NCI-H2171 treated with DMSO at 0.1 percent for 48 hours (cell line): ENCODE data around the gene CLHC1.
A peak's percentile ranks its signal among the peaks of the same experiment; 100 is the strongest.
"Not testable (repeated sequence)": the region's sequence is repeated elsewhere in the genome, so short reads cannot be mapped to it uniquely, and the experiment has no call there.

Experiments
- DNase-seq: peaks from one replicate; lab custom pipeline; 2025; lab: John Stamatoyannopoulos, UW

CLHC1 gene

DNA sequence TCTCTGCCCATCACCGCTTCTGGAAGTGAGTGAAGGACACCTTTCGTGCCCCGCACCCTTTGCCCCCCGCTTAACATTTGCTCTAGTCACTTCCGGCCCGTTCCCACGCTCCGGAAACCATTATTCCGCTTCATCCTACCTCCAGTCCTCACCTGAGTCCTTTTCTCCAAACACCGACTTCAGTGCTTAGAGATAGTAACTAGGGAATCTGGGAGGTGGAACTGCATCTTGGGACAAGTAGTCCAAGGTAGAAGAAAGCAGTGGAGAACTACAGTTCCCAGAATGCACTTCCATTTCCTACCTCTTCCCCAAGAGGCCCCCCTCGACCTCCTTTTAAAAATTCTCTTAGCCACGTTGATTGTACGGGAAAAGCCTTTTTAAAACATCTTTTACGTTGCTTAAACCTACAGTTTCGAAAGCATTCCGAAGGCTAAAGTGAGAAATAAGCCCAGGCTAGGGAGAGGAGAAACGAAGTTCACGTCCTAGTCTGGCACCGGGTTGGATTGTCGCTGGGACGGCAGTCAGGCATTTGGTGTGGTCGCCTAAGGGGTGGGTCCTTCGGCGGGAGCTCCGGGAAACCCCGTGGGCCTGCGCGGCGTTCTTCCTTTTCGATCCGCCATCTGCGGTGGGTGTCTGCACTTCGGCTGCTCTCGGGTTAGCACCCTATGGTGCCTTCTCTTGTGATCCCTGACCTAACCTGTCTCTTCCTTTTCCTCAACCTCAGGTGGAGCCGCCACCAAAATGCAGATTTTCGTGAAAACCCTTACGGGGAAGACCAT lies at the start of gene CLHC1, which contains the start of gene RPS27A:
Gene CLHC1, minus strand, starts transcription at position 210 of the 779 bp plus-strand sequence. CDS start 9,882 bp downstream, outside the sequence.
Gene RPS27A, plus strand, starts transcription at position 605 of the 779 bp plus-strand sequence. Its CDS starts 137 bp downstream, at position 742.
- DNase-seq: peak; percentile 100

DNA sequence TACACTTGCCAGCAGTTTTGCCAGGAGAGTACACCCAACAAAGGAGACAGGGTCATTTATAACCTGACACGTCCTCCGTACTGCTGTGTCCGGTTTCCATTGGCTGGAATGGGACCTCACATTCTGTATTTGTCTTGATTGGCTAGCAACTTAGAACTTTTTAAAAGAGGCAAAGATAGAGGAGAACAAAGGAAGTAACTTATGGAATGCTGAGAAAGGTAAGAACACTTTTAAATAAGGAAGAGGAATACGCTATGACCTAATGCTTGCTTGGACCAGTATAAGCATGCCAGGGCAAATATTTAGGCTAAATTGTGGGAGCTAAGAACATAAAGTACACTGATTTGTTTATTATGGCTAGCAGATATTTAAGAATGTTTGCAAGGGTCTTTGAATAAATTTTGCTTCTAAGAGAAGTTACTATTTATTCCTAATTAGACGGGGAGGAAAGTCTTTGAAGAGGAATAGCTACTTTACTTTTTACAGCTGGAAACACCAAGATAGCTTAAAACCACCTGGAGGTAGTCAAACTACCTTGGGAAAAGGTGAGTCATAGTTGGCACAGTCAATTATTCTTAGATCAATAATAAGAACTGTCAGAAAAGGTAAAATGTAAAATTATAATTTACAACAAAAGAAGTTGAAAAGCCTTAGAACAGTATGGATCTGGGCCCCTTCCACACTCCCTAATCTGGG lies 48.9 kb upstream of the CLHC1 start:
- DNase-seq: not testable (repeated sequence)

DNA sequence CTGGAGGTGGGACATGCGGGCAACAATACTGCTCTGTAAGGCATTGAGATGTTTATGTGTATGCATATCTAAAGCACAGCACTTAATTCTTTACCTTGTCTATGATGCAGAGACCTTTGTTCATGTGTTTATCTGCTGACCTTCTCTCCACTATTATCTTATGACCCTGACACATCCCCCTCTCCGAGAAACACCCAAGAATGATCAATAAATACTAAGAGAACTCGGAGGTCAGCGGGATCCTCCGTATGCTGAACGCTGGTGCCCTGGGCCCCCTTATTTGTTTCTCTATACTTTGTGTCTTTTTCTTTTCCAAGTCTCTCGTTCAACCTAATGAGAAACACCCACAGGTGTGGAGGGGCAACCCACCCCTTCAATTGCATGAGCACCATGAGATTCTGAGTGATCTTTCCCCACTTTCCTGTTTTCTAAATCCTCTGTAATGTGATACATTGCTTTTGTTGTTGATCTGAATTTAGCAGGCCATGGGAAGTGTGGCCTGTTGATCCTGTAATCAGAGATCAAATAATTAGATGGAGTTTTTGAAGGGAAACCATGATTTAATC lies 47.8 kb upstream of the CLHC1 start:
- not testable (repeated sequence) for DNase-seq

DNA sequence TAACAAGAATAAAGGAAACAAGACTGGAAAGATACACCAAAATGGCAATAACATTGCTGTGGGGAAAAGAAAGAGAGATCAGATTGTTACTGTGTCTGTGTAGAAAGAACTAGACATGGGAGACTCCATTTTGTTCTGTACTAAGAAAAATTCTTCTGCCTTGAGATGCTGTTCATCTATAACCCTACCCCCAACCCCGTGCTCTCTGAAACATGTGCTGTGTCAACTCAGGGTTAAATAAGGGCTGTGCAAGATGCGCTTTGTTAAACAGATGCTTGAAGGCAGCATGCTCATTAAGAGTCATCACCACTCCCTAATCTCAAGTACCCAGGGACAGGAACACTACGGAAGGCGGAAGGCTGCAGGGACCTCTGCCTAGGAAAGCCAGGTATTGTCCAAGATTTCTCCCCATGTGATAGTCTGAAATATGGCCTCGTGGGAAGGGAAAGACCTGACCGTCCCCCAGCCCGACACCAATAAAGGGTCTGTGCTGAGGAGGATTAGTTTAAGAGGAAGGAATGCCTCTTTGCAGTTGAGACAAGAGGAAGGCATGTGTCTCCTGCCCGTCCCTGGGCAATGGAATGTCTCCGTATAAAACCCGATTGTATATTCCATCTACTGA lies 47.2 kb upstream of the CLHC1 start:
- DNase-seq: not testable (repeated sequence)

DNA sequence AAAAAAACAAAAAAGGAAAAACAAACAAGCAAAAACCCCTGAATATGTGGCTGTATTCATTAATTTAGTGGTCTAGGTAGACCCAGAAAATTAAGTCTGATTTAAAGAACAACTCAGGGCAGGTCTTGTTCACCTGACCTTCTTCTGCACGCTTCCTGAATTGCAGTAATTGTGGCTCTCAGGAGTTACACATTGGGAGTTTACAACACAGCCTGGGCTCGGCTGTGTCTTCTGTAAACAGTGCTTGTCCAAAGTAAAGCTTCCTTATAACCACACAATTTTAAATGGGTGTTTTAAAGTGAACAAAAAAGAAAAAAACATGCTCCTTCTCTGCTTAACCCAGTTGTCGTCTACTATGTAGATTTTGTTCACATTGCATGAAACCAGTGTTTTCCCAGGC lies 45.2 kb upstream of the CLHC1 start:
- no peak for DNase-seq

DNA sequence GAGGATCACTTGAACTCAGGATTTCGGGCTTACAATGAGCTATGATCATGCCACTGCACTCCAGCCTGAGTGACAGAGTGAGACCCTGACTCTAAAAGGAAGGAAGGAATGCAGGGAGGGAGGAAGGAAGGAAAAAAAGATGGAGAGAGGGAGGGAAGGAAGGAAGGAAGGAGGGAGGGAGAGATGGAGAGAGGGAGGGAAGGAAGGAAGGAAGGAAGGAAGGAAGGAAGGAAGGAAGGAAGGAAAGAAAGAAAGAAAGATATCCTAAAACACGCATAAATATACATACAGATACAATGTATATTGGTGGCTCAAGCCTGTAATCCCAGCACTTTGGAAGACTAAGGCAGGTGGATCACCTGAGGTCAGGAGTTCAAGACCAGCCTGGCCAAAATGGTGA lies 42.3 kb upstream of the CLHC1 start:
- not testable (repeated sequence) for DNase-seq

DNA sequence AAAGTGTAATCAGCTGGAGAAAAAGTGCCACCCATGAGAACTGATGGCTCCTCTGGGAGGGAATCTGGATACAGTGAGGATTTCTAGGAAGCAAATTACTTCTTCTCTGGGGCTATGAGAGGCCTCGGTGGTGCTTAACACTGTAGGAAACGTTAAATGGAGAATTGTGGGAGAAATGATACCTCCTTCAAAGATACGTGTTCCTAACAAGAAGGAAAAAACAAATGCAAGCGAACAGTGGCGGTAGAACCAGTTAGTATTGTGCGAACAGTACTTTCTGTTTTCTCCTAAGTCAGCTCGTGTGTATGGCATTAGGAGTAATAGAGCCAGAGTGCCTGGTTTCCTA lies 37.5 kb upstream of the CLHC1 start:
- DNase-seq: no peak

DNA sequence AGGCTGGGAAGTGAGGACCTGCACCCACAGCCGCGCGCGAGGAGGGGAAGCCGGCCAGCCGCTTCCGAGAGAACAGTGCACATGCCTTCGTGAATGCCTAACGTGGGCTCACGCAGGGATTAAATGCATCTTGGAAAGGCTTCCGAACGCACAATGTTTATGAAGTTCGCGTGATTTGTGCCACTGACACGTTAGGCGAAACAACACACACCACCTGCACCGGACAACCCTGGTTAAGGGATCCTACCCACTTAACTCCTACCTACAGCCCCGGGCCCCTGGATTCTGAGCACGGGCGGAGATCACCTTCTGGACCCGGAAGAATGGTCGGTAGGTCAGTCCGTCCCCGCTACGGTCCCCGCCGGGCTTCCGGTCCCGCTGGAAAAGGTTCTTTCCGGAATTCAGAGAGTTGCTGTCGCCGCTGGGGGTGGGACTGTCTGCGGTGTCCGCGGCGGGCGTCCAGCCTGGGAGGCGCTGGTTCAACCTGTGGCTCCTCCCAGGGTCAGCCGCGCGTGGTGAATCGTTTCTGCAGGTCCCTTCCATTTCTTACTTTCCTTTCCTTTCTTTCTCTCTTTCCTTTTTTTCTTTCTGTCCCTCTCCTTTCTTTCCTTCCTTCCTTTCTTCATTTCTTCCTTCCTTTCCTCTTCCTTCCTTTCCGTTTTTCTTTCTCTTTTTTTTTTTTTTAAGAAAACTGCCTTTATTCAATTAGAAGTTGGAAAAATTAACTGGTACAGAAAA lies 37.0 kb upstream of the CLHC1 start, which contains the start of gene MTIF2:
Gene MTIF2, minus strand, starts transcription at position 325 of the 738 bp plus-strand sequence. CDS start 5,373 bp downstream, outside the sequence.
- peak; percentile 95 for DNase-seq

DNA sequence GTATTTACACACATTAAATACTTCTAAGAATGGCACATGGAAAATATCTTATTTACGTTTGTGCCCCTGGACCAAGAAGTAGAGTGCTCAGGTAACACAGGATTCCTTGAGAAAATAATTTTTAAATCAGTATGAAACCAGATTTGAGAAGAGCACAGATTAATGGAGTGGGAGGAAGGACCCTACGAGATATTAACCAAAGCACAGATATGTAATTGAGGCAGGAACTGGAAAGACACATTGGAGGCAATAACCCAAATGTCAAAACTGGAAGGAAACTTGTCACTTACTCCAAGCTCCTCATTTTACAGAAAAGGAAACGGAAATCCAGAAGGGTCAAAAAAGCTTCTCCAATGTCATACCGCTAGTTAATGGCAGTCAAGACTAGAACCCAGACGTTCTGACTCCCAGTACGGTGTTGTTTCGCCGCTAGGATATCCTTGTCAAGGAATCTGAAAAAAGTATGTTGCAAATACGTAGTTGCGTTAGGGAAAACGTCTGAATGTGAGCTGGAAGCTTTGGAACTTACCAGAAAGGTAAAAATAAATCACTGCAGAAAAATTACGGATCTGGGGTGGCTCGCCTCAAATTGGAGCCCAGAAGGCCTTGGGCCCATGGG lies 36.3 kb upstream of the CLHC1 start:
- peak; percentile 67 for DNase-seq

DNA sequence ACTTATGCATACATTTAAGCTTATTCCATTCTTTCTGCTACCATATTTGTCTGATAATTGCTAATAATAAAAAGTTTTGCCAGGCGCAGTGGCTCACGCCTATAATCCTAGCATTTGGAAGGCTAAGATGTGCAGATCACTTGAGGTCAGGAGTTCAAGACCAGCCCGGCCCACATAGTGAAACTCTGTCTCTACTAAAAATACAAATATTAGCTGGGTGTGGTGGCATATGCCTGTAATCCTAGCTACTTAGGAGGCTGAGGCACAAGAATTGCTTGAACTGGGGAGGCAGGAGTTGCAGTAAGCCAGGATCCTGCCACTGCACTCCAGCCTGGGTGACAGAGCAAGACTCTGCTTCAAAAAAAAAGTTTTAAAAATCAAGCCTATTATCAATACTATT lies 27.5 kb upstream of the CLHC1 start:
- DNase-seq: not testable (repeated sequence)

DNA sequence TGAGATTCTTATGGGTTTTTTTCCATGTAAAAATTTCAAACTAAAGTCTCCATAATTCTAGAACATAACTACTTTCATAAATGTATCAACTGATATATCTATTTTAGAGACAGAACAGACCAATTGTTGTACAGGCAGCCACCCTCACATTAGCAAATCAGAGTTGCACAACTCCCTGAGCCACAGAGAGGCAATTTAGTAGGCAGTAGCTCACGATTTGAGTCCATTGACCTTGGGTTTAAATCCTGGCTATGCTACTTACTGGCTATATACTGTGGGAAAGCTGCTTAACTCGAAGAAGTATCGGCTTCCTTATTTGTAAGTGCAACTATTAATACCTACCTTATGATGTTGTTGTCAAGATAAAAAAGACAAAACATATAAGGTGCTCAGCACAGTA lies 20.7 kb upstream of the CLHC1 start:
- no peak for DNase-seq

DNA sequence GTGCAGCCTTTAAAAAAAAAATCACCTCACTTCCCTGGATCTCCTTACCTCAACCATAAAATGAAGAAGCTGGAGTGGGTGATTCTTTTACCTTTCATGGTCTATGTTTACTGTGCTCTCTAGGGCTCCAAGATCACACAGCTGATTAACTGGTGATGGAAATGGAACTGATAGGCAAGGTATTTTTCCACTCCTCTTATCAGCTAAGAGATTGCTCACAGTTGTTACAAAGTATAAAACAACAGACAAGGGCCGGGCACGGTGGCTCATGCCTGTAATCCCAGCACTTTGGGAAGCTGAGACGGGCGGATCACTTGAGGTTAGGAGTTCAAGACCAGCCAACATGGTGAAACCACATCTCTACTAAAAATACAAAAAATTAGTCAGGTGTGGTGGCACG lies 14.9 kb upstream of the CLHC1 start:
- DNase-seq: no peak

DNA sequence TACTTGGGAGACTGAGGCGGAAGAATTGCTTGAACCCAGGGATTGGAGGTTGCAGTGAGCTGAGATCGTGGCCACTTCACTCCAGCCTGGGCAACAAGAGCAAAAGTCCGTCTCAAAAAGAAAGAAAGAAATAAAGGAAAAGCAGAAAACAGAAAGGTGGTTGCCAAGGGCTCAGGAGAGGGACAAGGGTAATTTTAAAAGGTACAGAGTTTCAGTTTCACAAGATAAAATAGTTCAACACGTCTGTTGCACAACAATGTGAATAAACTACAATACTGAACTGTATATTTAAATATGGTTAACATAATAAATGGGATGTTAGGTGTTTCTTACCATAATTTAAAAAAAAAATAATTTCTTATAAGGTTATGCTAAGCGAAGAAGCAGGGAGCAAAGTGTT lies 13.3 kb upstream of the CLHC1 start:
- DNase-seq: no peak

DNA sequence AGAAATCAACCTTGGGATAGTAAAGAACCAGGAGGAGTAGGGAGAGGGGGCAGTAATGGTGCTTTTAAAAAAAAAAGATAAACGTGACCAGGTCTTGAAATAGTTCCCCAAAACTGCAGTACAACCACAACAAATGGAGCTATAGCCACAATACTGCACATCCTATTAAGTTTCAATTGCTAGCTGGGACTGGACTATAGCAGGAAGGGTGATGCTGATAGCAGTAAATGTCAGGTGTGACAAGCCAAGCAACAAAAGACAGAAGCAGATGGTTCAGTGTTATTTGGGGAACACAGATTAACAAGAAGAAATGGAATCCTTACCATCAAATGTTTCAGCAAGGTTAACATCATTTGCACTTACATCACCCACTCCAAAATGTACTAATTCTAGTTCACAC lies 10.5 kb upstream of the CLHC1 start:
- peak; percentile 10 for DNase-seq

DNA sequence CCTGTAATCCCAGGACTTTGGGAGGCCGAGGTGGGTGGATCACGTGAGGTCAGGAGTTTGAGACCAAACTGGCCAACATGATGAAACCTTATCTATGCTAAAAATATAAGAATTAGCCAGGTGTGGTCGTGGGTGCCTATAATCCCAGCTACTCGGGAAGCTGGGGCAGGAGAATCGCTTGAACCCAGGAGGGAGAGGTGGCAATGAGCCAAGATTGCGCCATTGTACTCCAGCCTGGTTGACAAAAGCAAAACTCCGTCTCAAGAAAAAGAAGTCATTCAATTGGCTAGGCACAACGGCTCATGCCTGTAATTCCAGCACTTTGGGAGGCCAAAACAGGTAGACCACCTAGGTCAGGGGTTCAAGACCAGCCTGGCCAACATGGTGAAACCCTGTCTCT lies 9.5 kb upstream of the CLHC1 start:
- not testable (repeated sequence) for DNase-seq

DNA sequence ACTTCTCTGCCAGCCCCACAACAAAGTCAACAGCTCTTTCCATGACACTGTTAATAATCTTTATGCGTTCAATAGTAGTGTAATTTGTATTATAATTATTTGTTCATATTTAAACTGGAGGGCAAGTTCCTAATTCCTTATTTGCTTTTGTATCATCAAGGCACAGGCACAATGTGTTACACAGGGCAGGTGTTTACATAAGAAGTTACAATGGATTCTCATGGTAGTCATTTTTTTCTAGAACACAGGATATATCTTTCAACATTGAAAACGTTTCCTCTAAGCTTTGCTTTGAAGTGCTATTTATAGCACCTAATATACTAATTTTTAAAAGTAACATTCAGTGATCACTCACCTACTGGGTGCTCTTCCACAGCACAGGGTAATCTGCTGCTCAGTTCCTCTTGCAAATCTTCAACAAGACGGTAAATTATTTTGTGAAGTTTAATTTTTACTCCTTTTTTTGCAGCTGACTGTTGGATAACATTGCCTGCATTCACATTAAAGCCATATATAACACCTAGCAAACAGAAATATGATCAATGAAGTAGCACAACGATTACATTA lies 7.6 kb upstream of the CLHC1 start:
- DNase-seq: no peak

DNA sequence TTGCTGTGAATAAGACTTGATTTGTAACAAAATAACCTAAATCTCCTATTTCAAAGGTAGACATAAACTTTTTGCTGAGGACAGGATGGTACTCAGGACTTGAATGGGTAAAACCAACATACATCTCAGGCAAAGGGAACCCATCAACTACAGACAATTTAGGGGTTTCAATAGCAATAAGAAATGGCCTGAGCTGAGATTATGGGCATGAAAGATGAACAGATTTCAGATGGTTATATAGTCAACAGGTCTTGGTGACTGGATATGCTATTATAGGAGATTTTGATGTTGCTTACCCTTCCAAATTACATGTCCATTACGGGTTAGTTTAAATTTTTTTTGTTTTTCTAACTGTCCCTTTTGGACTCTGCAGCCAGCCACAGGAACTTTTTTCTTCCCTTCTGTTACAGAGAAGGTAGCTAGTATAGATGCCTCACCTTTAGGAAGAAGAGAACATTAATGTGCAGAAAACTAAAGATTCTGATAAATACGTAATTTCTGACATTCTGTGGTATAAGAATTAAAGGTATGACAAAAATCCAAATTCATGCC lies 5.0 kb upstream of the CLHC1 start:
- DNase-seq: no peak

DNA sequence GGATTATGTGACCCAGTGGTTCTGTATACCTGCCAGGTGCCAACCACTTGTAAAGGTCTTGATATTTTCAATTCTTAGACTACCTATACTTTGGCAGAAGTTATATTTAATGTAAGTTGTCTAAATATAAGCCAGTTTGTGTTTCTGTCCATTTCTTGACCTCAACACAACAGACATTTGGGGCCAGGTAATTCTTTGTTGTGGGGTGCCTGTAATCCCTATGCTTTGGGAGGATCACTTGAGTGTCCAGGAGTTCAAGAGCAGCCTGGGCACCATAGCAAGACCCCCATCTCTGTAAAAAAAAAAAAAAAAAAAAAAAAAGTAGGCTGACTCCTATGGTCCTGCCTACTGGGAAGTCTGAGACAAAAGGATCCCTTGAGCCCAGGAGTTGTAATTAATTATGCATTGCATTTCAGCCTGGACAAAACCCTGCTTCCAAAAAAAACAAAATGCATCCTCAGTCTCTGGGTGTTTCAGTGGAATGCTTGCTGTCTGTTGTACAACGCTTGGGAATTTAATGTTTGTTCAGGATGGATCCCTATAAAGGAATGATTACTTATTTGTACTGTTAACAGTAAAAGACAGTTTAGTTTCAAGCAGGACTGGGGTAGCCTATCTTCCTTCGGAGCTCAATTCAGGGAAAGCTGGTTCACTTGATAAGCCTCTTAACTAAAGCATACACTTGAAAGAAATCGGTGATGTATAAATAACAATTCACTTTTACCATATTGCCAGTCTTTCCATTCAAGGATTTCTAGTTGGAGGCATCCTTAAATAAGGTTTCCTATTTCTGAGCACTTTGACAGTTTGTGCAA lies 3.8 kb upstream of the CLHC1 start:
- no peak for DNase-seq

DNA sequence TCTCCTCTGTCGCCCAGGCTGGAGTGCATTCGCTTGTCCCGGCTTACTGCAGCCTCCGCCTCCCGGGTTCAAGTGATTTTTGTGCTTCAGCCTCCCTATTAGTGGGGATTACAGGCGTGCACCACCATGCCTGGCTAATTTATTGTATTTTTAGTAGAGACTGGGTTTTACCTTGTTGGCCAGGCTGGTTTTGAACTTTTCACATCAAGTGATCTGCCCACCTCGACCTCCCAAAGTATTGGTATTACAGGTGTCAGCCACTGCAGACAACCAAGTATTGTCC lies 1.5 kb upstream of the CLHC1 start:
- no peak for DNase-seq
